Left renal pelvis (tissue), 4 donors: ENCODE results near the gene EMID1. TPM values are rescaled to one million over a fixed set of nuclear protein-coding genes. Genes with fewer than 3 reads are reported as not detected.

Experiments
- DNase-seq, 4 donors: peaks; one replicate each; pipeline ENCODE4 v3.0.0-alpha.2; 2013; ENCODE audit warnings: low read depth in 4 of 4, low spot score in 3 of 4
- polyA plus RNA-seq, 4 donors: library from polyadenylated mRNA; unstranded; fragments of 120-200 nt; gene quantifications; one replicate each; pipeline ENCODE4 v1.2.1, GENCODE V29; 2013; ENCODE audit not compliant: insufficient read length in 4 of 4

The EMID1 gene
- polyA plus RNA-seq = 100 to 1,000 TPM in 1 of 4 donors, 10 to 100 TPM in 2, 1 to 10 TPM in 1; 7.7 to 122 (median 66.6) TPM

GRCh38 chr22:29205594-29206371, at the start of gene EMID1:
TSS of gene EMID1 (plus strand) at chr22:29205896. CDS start at chr22:29206039, 143 bp downstream.
- DNase-seq = no peak

- no peak for DNase-seq
Measured at GRCh38 chr22:29155966-29156365, 49.7 kb upstream of the EMID1 start.

- no peak for DNase-seq
Measured at GRCh38 chr22:29156507-29156906, 49.2 kb upstream of the EMID1 start.

- DNase-seq = no peak
Measured at GRCh38 chr22:29157759-29158535, 47.7 kb upstream of the EMID1 start.

GRCh38 chr22:29158546-29158945, 47.1 kb upstream of the EMID1 start:
- no peak for DNase-seq

- DNase-seq = no peak
Measured at GRCh38 chr22:29163808-29164207, 41.9 kb upstream of the EMID1 start.

GRCh38 chr22:29165321-29166060, 40.2 kb upstream of the EMID1 start:
- no peak for DNase-seq

GRCh38 chr22:29166180-29166579, 39.5 kb upstream of the EMID1 start:
- no peak for DNase-seq

GRCh38 chr22:29167032-29167911, 38.4 kb upstream of the EMID1 start:
- DNase-seq = no peak

- DNase-seq = no peak
Measured at GRCh38 chr22:29171721-29172120, 34.0 kb upstream of the EMID1 start.

- DNase-seq = no peak
Measured at GRCh38 chr22:29172216-29172615, 33.5 kb upstream of the EMID1 start.

- DNase-seq = no peak
Measured at GRCh38 chr22:29175312-29175835, 30.3 kb upstream of the EMID1 start.

- DNase-seq = no peak
Measured at GRCh38 chr22:29183971-29184848, 21.5 kb upstream of the EMID1 start.

- DNase-seq = no peak
Measured at GRCh38 chr22:29184849-29185490, 20.7 kb upstream of the EMID1 start.

GRCh38 chr22:29186302-29186701, 19.4 kb upstream of the EMID1 start:
- DNase-seq = no peak

GRCh38 chr22:29187831-29188230, 17.9 kb upstream of the EMID1 start:
- DNase-seq = no peak

GRCh38 chr22:29190051-29190450, 15.6 kb upstream of the EMID1 start:
- no peak for DNase-seq

- no peak for DNase-seq
Measured at GRCh38 chr22:29190918-29191317, 14.8 kb upstream of the EMID1 start.
